ENCODE results near the gene BAHD1.

- TF ChIP-seq CTCF (IDR thresholded peaks at IDR 0.05 in 4 of 5, conservative IDR thresholded peaks at IDR 0.05 in 1 of 5) (no peak), POLR2A (IDR thresholded peaks at IDR 0.05) (no peak)
Observed at GRCh38 chr15:40418126-40418525, 22.6 kb upstream of the BAHD1 start.

Measured in gastrocnemius medialis (tissue), 4 donors.